ENCODE data around the gene RIPPLY3.
"Not testable (repeated sequence)": the region's sequence is repeated elsewhere in the genome, so short reads cannot be mapped to it uniquely, and the experiment has no call there.

Gene RIPPLY3

DNA sequence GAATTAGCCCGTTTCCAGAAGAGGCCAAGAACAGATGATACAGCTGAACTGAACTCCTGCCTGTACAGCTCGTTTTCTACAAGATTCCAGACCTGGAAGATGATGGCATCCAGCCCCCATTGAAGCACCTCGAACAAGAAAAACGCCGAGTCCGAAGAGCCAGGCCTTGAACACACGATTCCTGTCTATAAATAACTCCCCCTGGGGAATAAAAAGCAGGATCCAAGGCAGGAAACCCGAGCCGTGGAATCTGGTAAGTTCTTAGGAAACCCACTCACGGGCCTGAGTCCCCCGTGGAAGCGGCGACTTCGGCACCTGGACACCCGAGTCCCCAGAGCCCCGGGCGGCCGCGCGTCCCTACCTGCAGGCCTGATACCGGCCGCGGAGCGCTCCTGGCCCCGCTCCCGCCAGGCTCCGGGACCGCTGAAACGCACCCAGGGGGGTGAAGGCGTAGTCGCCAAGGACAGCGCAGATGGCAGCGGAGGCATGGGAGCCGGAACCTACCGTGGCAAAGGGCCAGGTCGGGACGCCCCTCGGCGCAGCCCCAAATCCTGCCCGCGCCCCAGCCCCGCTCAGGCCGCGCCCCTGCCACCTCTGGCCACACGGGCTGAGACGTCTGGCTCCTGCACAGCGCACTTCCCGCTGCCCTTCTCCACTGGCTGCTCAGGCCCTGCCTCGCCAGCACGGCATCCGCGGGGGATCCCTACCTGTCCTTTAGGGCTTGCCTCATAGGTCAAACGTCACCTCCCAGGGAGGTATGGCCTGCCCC is 26.0 kb upstream of the RIPPLY3 start:
- DNase-seq = peak; percentile 73

DNA sequence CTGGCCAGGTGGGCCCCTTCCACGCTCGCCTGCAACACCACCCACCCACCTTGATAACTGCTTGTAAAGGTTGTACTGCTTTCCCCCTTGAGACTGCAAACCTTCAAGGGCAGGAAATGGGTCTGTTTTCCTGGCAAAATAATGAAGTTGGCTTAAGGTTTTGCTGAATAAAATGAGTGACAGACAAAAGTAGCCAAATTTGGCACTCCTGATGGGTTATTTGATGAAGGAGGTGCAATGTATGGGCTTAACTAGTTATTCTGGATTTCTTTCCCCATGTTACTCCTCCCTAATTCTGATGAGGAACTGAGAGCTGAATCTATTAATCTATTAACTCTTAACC is 25.5 kb upstream of the RIPPLY3 start:
- DNase-seq = no peak

GRCh38 chr21:36981977-36982700 is 24.4 kb upstream of the RIPPLY3 start:
- DNase-seq = no peak

DNA sequence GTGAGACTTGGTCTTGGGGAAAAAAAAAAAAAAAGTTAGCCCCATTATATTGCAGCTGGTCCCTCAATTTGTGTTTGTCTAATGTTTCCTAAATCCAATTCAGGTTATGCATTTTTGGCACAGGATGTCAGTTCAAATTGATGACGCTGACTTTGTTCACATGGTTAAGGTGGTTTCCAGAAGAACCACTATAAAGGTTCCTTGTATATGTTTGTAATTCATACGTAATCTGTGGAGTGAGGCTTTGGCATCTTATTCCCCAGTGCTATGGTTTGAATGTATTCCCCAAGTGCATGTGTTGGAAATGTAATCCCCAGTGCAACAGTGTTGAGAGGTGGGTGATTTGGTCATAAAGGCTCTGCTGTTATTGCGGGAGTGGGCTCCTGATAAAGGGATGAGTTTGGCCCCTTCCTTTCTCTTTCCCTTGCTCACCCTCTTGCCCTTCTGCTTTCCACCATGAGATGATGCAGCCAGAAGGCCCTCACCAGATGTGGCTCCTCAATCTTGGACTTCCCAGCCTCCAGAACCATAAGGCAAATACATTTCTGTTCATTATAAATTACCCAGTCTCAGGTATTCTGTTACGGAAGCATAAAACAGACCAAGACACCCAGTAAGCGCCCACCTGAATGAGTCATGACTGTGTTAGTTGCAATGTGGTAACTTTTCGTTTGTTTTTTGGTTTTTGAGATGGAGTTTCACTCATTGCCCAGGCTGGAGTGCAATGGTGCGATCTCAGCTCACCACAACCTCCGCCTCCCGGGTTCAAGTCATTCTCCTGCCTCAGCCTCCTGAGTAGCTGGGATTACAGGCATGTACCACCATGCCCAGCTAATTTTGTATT is 20.5 kb upstream of the RIPPLY3 start:
- DNase-seq = no peak

DNA sequence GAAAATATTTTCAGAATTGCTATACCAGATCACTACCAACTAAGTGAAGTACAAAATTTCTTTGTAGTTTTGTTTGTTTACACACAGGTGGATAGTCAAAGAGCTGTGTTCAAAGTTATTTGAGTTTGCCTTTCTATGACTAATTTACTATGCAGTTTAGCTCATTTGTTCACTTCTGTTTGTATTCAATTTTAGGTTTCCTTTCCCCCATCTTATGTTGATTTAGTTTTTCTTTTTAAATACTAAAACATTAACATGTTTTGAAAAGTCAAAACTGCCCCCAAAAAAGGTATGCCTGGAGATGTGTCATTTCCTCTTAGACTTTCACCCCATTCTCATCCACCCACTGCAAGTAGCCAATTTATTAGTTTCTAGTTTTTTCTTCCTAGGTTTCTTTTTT is 18.7 kb upstream of the RIPPLY3 start:
- no peak for DNase-seq

GRCh38 chr21:36988536-36988935 is 18.0 kb upstream of the RIPPLY3 start:
- no peak for DNase-seq

DNA sequence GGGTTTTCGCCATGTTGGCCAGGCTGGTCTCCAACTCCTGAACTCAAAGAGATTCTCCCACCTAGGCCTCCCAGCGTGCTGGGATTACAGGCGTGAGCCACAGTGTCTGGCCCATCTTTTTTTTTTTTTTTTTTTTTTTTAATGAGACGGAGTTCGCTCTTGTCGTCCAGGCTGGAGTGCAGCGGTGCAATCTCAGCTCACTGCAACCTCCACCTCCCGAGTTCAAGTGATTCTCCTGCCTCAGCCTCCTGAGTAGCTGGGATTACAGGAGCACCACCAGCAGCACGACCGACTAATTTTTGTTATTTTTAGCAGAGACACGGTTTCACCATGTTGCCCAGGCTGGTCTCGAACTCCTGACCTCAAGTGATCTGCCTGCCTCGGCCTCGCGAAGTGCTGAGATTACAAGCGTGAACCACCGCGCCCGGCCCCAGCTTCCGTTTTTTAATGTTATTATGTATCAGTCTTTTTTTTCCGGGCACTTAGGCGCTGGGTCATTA is 17.3 kb upstream of the RIPPLY3 start:
- not testable (repeated sequence) for DNase-seq

DNA sequence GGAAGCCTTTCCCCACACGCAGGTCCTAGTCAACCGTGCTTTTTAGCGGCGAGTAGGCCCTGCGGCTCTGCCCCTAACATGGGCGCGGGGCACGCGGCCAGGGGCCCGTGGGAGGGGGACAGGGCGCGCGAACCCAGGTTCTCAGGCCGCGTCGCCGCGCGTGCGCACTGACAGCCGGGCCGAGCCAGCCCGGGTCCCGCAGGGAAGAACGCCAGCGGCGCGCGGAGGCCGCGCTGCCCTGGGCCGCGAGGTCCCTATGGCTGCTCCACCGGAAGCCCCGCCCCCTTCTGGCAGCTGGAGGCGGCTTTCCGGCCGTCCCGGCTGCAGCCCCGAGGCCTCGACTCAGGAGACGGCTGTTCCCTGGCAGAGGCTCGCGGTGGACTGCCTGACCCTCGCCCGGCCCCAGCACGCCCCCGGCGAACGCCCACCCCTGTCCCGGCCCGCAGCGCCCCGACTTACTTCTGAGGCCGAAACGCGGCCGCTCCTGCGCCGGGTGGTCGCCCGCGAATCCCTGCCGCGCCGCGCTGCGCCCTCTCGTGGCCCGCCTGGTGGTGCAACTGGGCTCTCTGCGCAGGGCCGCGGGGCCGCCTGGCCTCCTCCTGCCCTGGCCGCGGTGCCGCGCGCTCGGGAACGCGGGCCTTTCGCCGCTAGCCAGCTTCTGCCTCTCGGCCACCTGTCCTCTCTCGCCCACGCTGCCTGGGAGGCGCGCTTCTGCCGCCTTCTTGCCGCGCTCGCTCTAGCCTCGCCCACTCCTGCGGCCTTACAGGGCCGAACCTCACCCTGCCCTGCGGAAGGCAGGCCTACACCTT is 16.6 kb upstream of the RIPPLY3 start:
- peak; percentile 98 for DNase-seq

GRCh38 chr21:36990508-36991205 is 15.8 kb upstream of the RIPPLY3 start:
- no peak for DNase-seq

GRCh38 chr21:36992671-36993070 is 13.8 kb upstream of the RIPPLY3 start:
- no peak for DNase-seq

DNA sequence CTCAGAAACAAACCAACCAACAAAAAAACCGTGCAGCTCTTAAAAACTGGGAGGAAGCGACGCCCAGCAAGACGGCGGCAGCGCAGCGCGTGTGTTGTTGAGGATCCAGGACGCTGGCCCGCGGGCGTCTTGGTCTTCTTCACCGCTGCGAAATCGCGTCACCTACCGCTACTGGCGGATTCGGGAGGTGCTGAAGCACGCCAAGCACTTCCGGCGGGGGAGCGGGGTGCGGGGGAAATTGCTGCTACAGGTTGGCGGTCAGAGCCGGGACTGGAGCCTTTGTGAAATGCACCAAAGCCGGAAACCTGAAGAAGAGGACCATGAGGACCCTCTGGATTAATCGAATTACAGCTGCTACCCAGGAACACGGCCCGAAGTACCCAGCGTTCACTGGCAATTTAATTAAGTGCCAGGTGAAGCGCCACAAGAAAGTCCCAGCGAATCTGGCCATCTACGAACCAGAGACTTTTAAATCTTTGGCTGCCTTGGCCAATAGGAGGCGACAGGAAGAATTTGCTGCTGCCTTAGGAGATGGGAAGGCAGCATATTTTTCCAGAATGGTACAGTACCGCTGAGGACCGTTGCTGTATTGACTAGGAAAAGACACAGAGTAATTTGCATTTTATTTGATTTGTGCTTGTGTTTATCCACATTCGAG is 11.9 kb upstream of the RIPPLY3 start:
- peak; percentile 61 for DNase-seq

DNA sequence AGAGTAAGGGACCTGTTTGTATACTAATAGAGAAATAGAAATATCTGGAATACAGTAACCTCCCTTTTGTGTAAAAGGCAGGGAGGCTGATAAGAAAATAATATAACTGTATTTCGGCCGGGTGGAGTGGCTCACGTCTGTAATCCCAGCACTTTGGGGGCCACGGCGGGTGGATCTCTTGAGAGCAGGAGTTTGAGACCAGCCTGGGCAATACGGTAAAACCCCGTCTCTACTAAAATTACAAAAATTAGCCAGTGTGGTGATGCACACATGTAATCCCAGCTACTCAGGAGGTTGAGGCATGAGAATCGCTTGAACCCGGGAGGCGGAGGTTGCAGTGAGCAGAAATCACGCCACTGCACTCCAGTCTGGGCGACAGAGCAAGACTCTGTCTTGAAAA is 11.2 kb upstream of the RIPPLY3 start:
- not testable (repeated sequence) for DNase-seq

GRCh38 chr21:36999131-36999898 is 7.2 kb upstream of the RIPPLY3 start:
- DNase-seq = no peak

- DNase-seq = no peak
Measured at GRCh38 chr21:37000381-37000780, 6.1 kb upstream of the RIPPLY3 start.

GRCh38 chr21:37001441-37001840 is 5.1 kb upstream of the RIPPLY3 start:
- no peak for DNase-seq

DNA sequence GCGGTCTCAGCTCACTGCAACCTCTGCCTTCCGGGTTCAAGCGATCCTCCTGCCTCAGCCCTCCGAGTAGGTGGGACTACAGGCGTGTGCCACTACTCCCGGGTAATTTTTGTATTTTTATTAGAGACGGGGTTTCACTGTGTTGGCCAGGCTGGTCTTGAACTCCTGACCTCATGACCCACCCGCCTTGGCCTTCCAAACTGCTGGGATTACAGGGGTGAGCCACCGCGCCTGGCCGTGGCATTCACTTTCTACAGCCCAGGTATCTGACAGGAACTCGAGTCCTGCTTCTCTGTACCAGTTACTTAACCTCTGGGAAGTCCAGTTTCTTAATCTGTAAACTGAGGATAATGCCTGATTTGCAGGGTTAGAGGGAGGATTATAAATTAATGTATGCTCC is 3.7 kb upstream of the RIPPLY3 start:
- not testable (repeated sequence) for DNase-seq

GRCh38 chr21:37003917-37004316 is 2.6 kb upstream of the RIPPLY3 start:
- DNase-seq = not testable (repeated sequence)

DNA sequence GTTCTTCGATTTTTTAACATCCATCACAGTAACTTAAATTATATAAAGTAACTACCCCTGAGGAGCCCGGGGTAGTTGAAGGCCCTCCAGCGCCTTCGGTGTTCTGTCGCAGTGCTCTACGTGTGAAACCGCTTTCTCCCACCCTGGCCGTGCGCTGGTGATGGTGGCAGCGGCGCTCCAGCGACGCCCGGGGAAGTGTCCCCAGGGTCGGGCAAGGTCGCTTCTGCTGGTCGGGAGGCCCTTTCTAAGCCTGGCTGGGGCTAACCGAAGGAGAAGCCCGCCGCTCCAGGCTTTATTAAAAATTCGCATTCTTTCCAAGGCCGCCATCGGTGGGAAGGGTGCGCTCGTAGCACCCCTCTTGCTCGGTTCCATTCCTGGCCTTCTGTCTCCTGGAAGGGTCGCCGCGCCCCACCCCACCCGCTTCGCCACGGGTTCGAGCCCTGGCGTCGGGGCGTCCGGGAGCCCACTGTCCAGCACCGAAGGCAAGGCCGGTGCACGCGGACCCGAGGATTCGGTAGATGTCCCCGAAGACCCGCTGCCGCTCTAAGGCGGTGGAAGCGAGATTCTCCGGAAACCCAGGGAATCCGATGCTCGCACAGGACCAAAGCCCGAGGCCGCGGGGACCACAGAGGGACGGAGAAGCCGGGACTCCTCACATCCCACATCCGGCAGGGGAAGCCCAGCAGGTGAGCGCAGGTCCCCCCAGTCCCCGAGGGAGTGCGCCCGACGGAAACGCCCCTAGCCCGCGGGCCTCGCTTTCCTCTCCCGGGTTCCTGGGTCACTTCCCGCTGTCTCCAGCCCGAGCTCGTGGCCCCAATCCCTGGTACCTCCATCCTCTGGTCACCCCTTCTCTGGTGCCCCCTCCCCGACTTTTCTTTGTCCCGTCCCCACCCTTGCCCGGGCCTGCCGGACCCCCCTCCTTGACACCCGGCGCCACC is 685 bp upstream of the RIPPLY3 start:
- DNase-seq = peak; percentile 65

DNA sequence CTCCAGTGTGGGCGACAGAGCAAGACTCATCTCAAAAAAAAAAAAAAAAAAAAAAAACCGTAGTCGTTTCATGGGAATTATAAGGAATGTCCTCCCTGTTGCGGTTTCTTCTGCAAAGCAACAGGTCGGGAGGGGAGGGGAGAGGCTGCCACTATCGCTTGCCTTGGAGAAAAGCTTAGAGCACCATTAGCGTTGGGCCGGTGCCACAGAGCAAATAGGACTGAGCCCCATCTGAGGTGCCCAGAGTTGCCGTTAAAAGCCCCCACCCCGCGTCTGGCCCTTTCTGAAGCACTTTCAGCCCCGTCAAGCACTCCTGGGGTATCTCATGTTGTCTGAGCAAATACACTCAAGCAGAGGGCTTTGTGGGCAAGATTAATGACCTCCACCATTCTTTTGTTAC is 2.2 kb downstream of the RIPPLY3 start:
- DNase-seq = peak; percentile 25

All from right kidney (tissue), 1 donor.